ENCODE results near the gene EBF3. TPM values are rescaled to one million over a fixed set of nuclear protein-coding genes. Genes with fewer than 3 reads are reported as not detected.

Gene EBF3
- total RNA-seq, 1 experiment from 2014 or later: 0.22 TPM

DNA sequence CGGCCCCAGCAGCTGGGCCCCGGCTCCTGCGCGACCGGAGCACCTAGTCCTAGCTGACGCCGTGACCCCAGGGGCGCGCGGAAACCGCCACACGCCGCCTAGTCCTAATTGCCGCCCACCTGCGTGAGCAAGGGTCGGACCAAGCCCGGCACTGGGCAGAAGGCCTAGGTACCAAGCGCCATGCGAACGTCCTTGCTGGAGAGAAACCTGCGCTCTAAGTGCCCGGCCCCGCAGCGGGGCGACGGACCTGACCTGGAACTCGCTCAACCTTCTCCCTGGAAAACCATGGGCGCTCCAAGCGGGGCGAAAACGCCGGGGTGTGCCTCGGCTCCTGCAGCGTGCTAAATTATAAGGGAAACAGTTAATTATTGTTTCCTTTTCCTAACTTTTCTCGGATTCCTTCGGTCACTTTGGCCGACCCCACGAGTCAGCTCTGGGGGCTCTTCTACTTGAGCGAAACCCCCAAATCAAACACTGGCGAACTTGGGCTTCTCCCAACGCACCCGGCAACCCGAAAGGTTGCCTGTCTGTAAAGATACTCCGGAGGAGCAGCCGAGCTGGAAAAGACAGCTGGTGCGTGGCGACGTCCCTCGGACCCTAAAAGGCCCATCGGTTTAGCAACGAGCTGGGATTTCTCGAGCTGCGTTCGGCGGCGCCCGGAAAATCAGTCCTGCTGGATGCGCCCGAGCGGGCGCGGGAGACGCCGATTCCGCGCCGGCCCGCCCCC, 5.3 kb upstream of the EBF3 start:
- no CpG with 5 or more reads among the region's 68 CpGs for WGBS (ENCODE audit: extremely low coverage, insufficient read length, low lambda C conversion rate)
- Histone ChIP-seq H4K5ac (ENCODE audit: insufficient read length, low read depth, low read length) (no peak overlapping the region), H3T11ph (ENCODE audit: low read length) (no peak overlapping the region), H3K27ac (ENCODE audit: insufficient read length, low read depth, low read length) (no peak overlapping the region), H2BK5ac (ENCODE audit: insufficient read length, low read length) (no peak overlapping the region), H3K9ac (ENCODE audit: extremely low read depth, insufficient read length, low read length) (no peak overlapping the region), H3K27me3 (ENCODE audit: insufficient read depth, low read length) (peaks cover 85% of the 10 kb centered on the region), H3K4ac (ENCODE audit: low read depth, low read length) (no peak overlapping the region), H4K20me1 (ENCODE audit: control insufficient read depth, insufficient read depth, insufficient read length) (no peaks in the 10 kb centered on the region), H3K4me1 (ENCODE audit: insufficient read depth, low read length) (no peaks in the 10 kb centered on the region; the same call in 1 of the 2 replicates), H3K23ac (ENCODE audit: insufficient read length, low read depth, low read length) (no peak overlapping the region), H2BK15ac (ENCODE audit: low read depth, low read length) (no peak overlapping the region), H3K23me2 (ENCODE audit: insufficient read length, low read depth, low read length, poor library complexity, severe bottlenecking) (peaks cover 6% of the 10 kb centered on the region), H3K9me3 (ENCODE audit: control insufficient read depth, low read depth, low read length) (no peaks in the 10 kb centered on the region), H2BK120ac (ENCODE audit: low read depth, low read length, poor library complexity, severe bottlenecking) (no peak overlapping the region), H4K91ac (ENCODE audit: insufficient read length, low read depth, low read length) (no peak overlapping the region), H2AK5ac (ENCODE audit: insufficient read length, low read length) (no peak overlapping the region), H2BK12ac (ENCODE audit: insufficient read length, low read depth, low read length) (no peak overlapping the region), H3K14ac (ENCODE audit: insufficient read depth, low read length) (no peak overlapping the region; the same call in 1 of the 2 replicates), H3K56ac (ENCODE audit: insufficient read length, low read depth, low read length) (no peak overlapping the region), H3K4me2 (ENCODE audit: insufficient read depth, insufficient read length, low read length) (peak overlapping the region; percentile 49), H2AFZ (ENCODE audit: low read length) (no peak overlapping the region), H2BK20ac (ENCODE audit: low read depth, low read length, poor library complexity, severe bottlenecking) (no peak overlapping the region), H3K79me2 (ENCODE audit: insufficient read depth, low read length) (no peaks in the 10 kb centered on the region), H4K8ac (replicated peaks; ENCODE audit: insufficient read length, low read depth, low read length) (no peak overlapping the region), H3K79me1 (ENCODE audit: insufficient read depth, low read depth, low read length, poor library complexity, severe bottlenecking) (no peaks in the 10 kb centered on the region), H3K18ac (ENCODE audit: insufficient read length, low read depth, low read length) (no peak overlapping the region)
- Mint-ChIP-seq H3K4me1 (peaks cover 19 to 41% of the 10 kb centered on the region in 2 experiments), H3K4me3 (peak overlapping the region in 1 of 2 experiments; percentile 66; a peak in 4 of 5 replicates), H3K27me3 (ENCODE audit: low read depth) (peaks cover 92% of the 10 kb centered on the region), H3K36me3 (ENCODE audit: insufficient read depth in 1 of 3, low read depth in 3 of 3) (no peaks in the 10 kb centered on the region; a peak in 1 of 7 replicates), H3K9me3 (peaks cover 4% of the 10 kb centered on the region in 2 experiments; a peak in 3 of 5 replicates), H3K27ac (no peak overlapping the region)
- TF ChIP-seq, protein P1, sequence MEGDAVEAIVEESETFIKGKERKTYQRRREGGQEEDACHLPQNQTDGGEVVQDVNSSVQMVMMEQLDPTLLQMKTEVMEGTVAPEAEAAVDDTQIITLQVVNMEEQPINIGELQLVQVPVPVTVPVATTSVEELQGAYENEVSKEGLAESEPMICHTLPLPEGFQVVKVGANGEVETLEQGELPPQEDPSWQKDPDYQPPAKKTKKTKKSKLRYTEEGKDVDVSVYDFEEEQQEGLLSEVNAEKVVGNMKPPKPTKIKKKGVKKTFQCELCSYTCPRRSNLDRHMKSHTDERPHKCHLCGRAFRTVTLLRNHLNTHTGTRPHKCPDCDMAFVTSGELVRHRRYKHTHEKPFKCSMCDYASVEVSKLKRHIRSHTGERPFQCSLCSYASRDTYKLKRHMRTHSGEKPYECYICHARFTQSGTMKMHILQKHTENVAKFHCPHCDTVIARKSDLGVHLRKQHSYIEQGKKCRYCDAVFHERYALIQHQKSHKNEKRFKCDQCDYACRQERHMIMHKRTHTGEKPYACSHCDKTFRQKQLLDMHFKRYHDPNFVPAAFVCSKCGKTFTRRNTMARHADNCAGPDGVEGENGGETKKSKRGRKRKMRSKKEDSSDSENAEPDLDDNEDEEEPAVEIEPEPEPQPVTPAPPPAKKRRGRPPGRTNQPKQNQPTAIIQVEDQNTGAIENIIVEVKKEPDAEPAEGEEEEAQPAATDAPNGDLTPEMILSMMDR (conservative IDR thresholded peaks at IDR 0.05): no peak; the same call in 1 of the 3 replicates
- peak; percentile 66 for DNase-seq
